Activated T-cell treated with anti-CD3 and anti-CD28 coated beads, Interleukin-2, amount 50 U/mL, for 72 hours (primary cell): ENCODE measurements around the gene RAI1. TPM values are rescaled to one million over a fixed set of nuclear protein-coding genes. Genes with fewer than 3 reads are reported as not detected.
A peak's percentile ranks its signal among the peaks of the same experiment; 100 is the strongest.

Experiments
- ATAC-seq, 2 donors: fragments of 150-1000 bp; cut with Tn5 transposase; replicated peaks in 1 of 2; 2 replicates each; pipeline ENCODE4 v1.10.0; 2021; ENCODE audit warnings: moderate library complexity in 2 of 2, mild to moderate bottlenecking in 1 of 2
- DNase-seq, 2 donors: peaks; one replicate each; pipeline ENCODE4 v3.0.0; 2021 to 2022; ENCODE audit warnings: mixed read lengths in 1 of 2
- H3K27ac Mint-ChIP-seq: one replicate; pipeline ENCODE4 v1.8.0; 2022; ENCODE audit warnings: mild to moderate bottlenecking, moderate library complexity, mixed read lengths
- H3K27me3 Mint-ChIP-seq: one replicate; pipeline ENCODE4 v1.8.0; 2022; ENCODE audit warnings: low read depth, mixed read lengths
- H3K36me3 Mint-ChIP-seq, 2 donors: one replicate each; pipeline ENCODE4 v1.8.0; 2022; ENCODE audit warnings: mixed read lengths in 2 of 2, mild to moderate bottlenecking in 1 of 2; ENCODE audit not compliant: insufficient read depth in 2 of 2
- H3K4me1 Mint-ChIP-seq: one replicate; pipeline ENCODE4 v1.8.0; 2022; ENCODE audit warnings: low read depth, mixed read lengths
- H3K4me3 Mint-ChIP-seq, 2 donors: one replicate each; pipeline ENCODE4 v1.8.0; 2022; ENCODE audit warnings: mild to moderate bottlenecking in 2 of 2, mixed read lengths in 2 of 2, moderate library complexity in 2 of 2
- H3K9me3 Mint-ChIP-seq, 2 donors: one replicate each; pipeline ENCODE4 v1.8.0; 2022; ENCODE audit warnings: mixed read lengths in 2 of 2
- total RNA-seq, 2 donors: library from RNA; stranded (reverse); gene quantifications; one replicate each; pipeline ENCODE4 v1.2.3, GENCODE V29; 2022

RAI1 gene
- total RNA-seq, 2 donors from 2014 or later, result 19.5 to 21.3 TPM

DNA sequence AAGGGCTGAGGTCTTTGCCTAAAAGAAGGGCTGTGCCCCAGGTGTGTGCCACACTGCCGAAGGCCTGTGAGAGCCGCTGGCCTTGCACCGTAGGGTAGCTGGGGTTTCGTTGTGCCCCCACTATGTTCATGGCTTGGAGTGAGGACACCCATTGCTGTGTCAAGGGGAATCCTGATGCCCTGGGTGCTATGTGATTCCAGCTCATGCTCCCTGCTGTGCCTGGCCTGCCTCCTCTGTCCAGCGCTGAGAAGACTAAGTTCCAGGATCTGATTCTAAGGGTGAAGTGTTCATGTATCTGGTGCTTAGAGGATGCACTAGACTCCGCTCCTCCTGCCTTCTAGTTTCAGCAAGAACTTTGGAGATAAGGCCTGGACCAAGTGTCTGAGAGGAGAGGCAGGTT, 108.2 kb downstream of the RAI1 start:
- no peaks in the 10 kb centered on the region for H3K27me3 Mint-ChIP-seq
- ATAC-seq, result no peak
- H3K36me3 Mint-ChIP-seq, result no peaks in the 10 kb centered on the region
- H3K4me1 Mint-ChIP-seq, result peaks cover 40% of the 10 kb centered on the region
- no peak overlapping the region for H3K27ac Mint-ChIP-seq
- H3K9me3 Mint-ChIP-seq, result no peaks in the 10 kb centered on the region
- no peak for DNase-seq
- H3K4me3 Mint-ChIP-seq, result no peak overlapping the region

DNA sequence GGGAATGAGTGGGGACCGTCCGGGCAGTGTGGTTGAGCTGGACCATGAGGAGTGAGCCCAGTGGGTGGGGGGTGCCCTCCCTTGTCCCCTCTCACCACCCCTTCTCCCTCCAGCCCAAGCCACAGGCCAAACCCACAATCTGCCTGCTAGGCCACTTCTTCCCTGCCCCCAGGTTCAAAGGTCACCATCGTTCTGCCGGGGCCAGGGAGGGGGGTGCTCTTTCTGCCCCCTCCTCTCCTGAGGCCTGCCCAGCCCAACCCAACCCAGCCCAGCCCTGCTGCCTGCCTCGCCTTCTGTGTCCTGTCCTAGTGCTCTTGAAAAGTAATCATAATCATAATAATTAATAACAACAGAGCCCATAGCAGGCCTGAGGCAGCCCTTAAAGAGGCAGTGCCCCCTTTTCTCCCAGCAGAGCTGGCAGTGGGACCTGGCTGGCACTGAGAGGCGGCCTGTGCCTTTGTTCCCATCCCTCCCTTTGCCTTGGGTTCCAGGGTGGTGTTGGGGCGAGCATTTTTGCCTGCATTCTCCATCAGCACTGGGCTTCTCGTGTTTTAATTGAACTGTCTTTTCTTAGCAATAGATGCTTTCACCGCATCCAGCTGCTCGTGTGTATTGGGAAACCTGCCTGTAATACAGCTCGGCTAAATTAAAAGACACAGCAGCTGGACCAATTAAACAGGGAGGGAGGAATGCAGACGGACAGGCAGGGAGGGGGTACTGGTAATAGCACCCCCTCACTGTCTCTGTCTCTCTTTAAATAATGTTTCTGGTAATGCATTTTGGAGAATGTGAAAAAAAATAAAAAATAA, 108.8 kb downstream of the RAI1 start:
- DNase-seq, result no peak
- Mint-ChIP-seq H3K4me3 (no peak overlapping the region), H3K27me3 (no peaks in the 10 kb centered on the region), H3K27ac (no peak overlapping the region), H3K9me3 (no peaks in the 10 kb centered on the region), H3K36me3 (no peaks in the 10 kb centered on the region), H3K4me1 (peaks cover 37% of the 10 kb centered on the region)
- no peak for ATAC-seq

DNA sequence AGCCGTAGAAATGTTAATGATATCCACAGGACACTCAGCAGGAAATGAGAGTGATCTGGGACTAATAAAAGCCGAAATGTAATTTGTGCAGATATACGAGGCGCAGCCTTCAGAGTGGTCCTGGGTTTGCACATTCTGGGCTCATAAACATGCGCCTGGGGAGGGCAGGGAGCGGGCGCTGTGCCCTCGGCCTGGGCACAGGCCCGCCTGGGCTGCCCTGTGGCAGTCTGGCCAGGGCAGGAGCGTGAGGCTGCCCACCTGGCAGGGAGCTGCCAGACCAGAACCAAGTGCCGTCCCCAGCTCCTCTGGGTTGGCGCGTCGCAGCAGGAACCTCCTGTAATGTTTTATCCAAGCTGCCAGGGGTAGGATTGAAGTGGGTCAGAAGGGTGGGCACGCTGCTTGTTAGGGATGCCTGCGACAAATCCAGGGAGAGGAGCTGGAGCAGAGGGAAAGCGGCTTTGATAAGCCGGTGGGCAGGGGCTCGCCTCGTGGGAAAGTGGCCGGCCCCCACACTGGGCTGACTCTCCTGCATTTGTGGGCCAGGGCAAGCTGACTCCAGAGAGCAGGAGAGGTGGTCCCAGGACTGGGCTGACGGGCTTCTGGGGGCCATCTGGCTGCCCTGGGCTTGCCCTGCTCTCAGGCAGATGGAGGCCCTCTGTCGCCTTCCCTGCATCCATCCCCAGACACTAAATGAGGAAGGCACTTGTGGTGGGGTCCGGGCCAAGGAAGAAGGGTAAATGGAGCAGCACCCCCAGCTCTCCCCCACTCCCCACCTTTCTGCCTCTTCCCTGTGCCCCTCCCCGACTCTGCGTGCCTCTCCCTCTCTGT, 109.6 kb downstream of the RAI1 start:
- DNase-seq (no peak), ATAC-seq (no peak)
- H3K27me3 Mint-ChIP-seq, result no peaks in the 10 kb centered on the region
- no peak overlapping the region for H3K4me3 Mint-ChIP-seq
- no peaks in the 10 kb centered on the region for H3K36me3 Mint-ChIP-seq
- no peaks in the 10 kb centered on the region for H3K9me3 Mint-ChIP-seq
- H3K4me1 Mint-ChIP-seq, result peaks cover 34% of the 10 kb centered on the region
- H3K27ac Mint-ChIP-seq, result no peak overlapping the region

DNA sequence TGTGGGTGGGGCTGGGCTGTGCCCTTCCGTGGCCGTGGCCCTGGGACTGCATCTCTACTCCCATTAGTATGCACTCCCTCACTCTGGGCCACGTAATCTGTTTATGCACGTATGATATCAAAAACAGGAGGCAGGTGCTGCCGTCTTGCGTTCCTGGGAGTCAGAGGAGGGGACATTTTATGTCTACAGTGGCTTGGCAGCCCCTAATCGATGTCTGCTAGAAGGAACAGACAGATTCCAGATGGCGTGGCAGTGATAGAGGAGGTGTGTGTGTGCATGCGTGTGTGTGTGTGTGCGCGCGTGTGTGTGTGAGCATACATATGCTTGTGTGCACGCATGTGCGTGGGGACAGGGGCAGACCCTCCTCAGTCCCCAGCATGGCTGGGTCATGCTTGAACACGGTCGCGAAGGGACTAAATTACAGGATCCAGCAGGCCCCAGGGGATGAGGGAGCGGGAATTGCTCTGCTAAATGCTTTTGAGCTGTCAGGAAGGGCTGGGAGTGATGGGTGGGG, 110.8 kb downstream of the RAI1 start:
- H3K27me3 Mint-ChIP-seq, result no peaks in the 10 kb centered on the region
- peaks cover 34% of the 10 kb centered on the region for H3K4me1 Mint-ChIP-seq
- DNase-seq (no peak), ATAC-seq (no peak)
- no peak overlapping the region for H3K27ac Mint-ChIP-seq
- H3K9me3 Mint-ChIP-seq, result no peaks in the 10 kb centered on the region
- H3K36me3 Mint-ChIP-seq, result no peaks in the 10 kb centered on the region
- peak overlapping the region in 1 of 2 donors; percentile 60 for H3K4me3 Mint-ChIP-seq

DNA sequence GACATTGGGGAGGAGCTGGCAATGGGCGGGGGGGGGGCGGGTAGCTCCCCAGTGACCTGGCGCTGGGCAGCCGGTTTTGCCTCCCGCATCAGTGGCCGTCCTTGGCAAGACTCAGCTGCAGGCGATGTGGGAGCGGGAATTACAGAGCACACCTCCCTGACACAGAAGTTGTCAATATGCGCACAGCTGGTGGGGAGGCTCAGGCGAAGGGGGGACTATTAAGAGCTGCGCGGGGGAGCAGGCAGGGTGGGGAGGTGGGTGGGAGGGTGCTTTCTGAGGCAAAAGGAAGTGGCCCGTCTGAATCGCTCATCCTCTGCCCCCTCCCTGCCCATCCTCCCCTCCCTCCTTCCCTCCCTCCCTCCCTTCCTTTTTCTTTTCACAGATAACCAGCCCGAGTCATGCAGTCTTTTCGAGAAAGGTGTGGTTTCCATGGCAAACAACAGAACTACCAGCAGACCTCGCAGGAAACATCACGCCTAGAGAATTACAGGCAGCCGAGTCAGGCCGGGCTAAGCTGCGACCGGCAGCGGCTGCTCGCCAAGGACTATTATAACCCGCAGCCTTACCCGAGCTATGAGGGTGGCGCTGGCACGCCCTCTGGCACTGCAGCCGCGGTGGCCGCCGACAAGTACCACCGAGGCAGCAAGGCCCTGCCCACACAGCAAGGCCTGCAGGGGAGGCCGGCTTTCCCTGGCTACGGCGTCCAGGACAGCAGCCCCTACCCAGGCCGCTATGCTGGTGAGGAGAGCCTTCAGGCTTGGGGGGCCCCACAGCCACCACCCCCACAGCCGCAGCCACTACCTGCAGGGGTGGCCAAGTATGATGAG, 111.5 kb downstream of the RAI1 start:
- H3K36me3 Mint-ChIP-seq, result no peaks in the 10 kb centered on the region
- peak; percentile 81 to 85 for ATAC-seq
- peak overlapping the region; percentile 26 to 60 for H3K4me3 Mint-ChIP-seq
- peaks cover 34% of the 10 kb centered on the region for H3K4me1 Mint-ChIP-seq
- no peak overlapping the region for H3K27ac Mint-ChIP-seq
- peak; percentile 55 to 61 for DNase-seq
- H3K27me3 Mint-ChIP-seq, result no peaks in the 10 kb centered on the region
- no peaks in the 10 kb centered on the region for H3K9me3 Mint-ChIP-seq

DNA sequence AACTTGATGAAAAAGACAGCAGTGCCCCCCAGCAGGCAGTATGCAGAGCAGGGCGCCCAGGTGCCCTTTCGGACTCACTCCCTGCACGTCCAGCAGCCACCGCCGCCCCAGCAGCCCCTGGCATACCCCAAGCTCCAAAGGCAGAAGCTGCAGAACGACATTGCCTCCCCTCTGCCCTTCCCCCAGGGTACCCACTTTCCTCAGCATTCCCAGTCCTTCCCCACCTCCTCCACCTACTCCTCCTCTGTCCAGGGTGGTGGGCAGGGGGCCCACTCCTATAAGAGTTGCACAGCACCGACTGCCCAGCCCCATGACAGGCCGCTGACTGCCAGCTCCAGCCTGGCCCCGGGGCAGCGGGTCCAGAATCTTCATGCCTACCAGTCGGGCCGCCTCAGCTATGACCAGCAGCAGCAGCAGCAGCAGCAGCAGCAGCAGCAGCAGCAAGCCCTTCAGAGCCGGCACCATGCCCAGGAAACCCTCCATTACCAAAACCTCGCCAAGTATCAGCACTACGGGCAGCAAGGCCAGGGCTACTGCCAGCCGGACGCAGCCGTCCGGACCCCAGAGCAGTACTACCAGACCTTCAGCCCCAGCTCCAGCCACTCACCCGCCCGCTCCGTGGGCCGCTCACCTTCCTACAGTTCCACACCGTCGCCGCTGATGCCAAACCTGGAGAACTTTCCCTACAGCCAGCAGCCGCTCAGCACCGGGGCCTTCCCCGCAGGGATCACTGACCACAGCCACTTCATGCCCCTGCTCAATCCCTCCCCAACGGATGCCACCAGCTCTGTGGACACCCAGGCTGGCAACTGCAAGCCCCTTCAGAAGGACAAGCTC, 112.3 kb downstream of the RAI1 start:
- H3K36me3 Mint-ChIP-seq, result no peaks in the 10 kb centered on the region
- H3K4me1 Mint-ChIP-seq, result peaks cover 29% of the 10 kb centered on the region
- no peak for DNase-seq
- no peaks in the 10 kb centered on the region for H3K27me3 Mint-ChIP-seq
- H3K4me3 Mint-ChIP-seq, result peak overlapping the region; percentile 59 to 60
- no peaks in the 10 kb centered on the region for H3K9me3 Mint-ChIP-seq
- no peak for ATAC-seq
- H3K27ac Mint-ChIP-seq, result no peak overlapping the region

DNA sequence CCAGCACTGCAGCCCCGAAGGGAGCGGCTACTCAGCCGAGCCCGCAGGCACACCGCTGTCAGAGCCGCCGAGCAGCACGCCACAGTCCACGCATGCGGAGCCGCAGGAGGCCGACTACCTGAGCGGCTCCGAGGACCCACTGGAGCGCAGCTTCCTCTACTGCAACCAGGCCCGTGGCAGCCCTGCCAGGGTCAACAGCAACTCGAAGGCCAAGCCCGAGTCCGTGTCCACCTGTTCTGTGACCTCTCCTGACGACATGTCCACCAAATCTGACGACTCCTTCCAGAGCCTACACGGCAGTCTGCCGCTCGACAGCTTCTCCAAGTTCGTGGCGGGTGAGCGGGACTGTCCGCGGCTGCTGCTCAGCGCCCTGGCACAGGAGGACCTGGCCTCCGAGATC, 113.1 kb downstream of the RAI1 start:
- Mint-ChIP-seq H3K4me3 (no peak overlapping the region), H3K9me3 (no peaks in the 10 kb centered on the region)
- no peak for ATAC-seq

DNA sequence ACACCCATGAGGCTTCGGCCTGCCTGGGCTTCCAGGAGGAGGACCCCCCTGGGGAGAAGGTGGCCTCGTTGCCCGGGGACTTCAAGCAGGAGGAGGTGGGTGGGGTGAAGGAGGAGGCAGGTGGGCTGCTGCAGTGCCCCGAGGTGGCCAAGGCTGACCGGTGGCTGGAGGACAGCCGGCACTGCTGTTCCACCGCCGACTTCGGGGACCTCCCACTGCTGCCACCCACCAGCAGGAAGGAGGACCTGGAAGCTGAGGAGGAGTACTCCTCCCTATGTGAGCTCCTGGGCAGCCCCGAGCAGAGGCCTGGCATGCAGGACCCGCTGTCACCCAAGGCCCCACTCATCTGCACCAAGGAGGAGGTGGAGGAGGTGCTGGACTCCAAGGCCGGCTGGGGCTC, 114.0 kb downstream of the RAI1 start:
- H3K27ac Mint-ChIP-seq, result no peak overlapping the region
- DNase-seq, result no peak
- peaks cover 26% of the 10 kb centered on the region for H3K4me1 Mint-ChIP-seq
- no peaks in the 10 kb centered on the region for H3K36me3 Mint-ChIP-seq
- H3K4me3 Mint-ChIP-seq, result no peak overlapping the region
- H3K9me3 Mint-ChIP-seq, result no peaks in the 10 kb centered on the region
- no peaks in the 10 kb centered on the region for H3K27me3 Mint-ChIP-seq
- no peak for ATAC-seq

More for the DNA sequence above, 113.1 kb downstream of the RAI1 start:
- Mint-ChIP-seq H3K27ac (no peak overlapping the region), H3K36me3 (no peaks in the 10 kb centered on the region), H3K27me3 (no peaks in the 10 kb centered on the region), H3K4me1 (peaks cover 26% of the 10 kb centered on the region)
- DNase-seq, result no peak

DNA sequence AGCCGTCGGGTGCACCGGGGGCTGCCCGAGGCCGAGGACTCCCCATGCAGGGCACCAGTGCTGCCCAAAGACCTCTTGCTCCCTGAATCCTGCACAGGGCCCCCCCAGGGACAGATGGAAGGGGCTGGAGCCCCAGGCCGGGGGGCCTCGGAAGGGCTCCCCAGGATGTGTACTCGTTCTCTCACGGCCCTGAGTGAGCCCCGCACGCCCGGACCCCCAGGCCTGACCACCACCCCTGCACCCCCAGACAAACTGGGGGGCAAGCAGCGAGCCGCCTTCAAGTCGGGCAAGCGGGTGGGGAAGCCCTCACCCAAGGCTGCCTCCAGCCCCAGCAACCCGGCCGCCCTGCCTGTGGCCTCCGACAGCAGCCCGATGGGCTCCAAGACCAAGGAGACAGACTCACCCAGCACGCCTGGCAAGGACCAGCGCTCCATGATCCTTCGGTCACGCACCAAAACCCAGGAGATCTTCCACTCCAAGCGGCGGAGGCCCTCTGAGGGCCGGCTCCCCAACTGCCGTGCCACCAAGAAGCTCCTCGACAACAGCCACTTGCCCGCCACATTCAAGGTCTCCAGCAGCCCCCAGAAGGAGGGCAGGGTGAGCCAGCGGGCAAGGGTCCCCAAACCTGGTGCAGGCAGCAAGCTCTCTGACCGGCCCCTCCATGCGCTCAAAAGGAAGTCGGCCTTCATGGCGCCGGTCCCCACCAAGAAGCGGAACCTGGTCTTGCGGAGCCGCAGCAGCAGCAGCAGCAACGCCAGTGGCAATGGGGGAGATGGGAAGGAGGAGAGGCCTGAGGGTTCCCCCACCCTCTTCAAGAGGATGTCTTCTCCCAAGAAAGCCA, 114.9 kb downstream of the RAI1 start:
- no peak for ATAC-seq
- H3K9me3 Mint-ChIP-seq, result no peaks in the 10 kb centered on the region

DNA sequence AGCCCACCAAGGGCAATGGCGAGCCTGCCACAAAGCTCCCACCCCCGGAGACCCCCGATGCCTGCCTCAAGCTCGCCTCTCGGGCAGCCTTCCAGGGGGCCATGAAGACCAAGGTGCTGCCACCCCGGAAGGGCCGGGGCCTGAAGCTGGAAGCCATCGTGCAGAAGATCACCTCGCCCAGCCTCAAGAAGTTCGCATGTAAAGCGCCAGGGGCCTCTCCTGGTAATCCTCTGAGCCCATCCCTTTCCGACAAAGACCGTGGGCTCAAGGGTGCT, 115.5 kb downstream of the RAI1 start:
- no peak overlapping the region for H3K27ac Mint-ChIP-seq
- no peaks in the 10 kb centered on the region for H3K36me3 Mint-ChIP-seq
- ATAC-seq, result no peak
- H3K4me3 Mint-ChIP-seq, result no peak overlapping the region
- H3K4me1 Mint-ChIP-seq, result peaks cover 25% of the 10 kb centered on the region
- no peaks in the 10 kb centered on the region for H3K27me3 Mint-ChIP-seq
- H3K9me3 Mint-ChIP-seq, result no peaks in the 10 kb centered on the region
- no peak for DNase-seq

More for the DNA sequence above, 114.9 kb downstream of the RAI1 start:
- Mint-ChIP-seq H3K36me3 (no peaks in the 10 kb centered on the region), H3K27ac (no peak overlapping the region), H3K27me3 (no peaks in the 10 kb centered on the region), H3K4me3 (no peak overlapping the region), H3K4me1 (peaks cover 26% of the 10 kb centered on the region)
- DNase-seq, result no peak

DNA sequence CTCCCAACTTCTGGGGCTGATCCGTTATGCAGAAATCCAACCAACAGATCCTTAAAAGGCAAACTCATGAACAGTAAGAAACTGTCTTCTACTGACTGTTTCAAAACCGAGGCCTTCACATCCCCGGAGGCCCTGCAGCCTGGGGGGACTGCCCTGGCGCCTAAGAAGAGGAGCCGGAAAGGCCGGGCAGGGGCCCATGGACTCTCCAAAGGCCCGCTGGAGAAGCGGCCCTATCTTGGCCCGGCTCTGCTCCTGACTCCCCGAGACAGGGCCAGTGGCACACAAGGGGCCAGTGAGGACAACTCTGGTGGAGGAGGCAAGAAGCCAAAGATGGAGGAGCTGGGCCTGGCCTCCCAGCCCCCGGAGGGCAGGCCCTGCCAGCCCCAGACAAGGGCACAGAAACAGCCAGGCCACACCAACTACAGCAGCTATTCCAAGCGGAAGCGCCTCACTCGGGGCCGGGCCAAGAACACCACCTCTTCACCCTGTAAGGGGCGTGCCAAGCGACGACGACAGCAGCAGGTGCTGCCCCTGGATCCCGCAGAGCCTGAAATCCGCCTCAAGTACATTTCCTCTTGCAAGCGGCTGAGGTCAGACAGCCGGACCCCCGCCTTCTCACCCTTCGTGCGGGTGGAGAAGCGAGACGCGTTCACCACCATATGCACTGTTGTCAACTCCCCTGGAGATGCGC, 116.0 kb downstream of the RAI1 start:
- H3K27ac Mint-ChIP-seq, result no peak overlapping the region
- no peak for DNase-seq

More for the DNA sequence above, 116.0 kb downstream of the RAI1 start:
- no peaks in the 10 kb centered on the region for H3K9me3 Mint-ChIP-seq
- no peak for ATAC-seq
- no peak overlapping the region for H3K4me3 Mint-ChIP-seq
- H3K36me3 Mint-ChIP-seq, result no peaks in the 10 kb centered on the region
- peaks cover 20% of the 10 kb centered on the region for H3K4me1 Mint-ChIP-seq
- H3K27me3 Mint-ChIP-seq, result no peaks in the 10 kb centered on the region
